Right atrium auricular region (tissue), 2 donors: ENCODE results near the gene DNAAF8. TPM values are rescaled to one million over a fixed set of nuclear protein-coding genes. Genes with fewer than 3 reads are reported as not detected.

ENCODE experiments used
- DNase-seq: peaks from one replicate; pipeline ENCODE4 v3.0.0-alpha.2; 2019; ENCODE audit warnings: low spot score
- H3K27ac ChIP-seq, 2 donors: fragments of 200-600 bp; sonication (generic); 1 replicate in 1 of 2; 2 replicates in 1 of 2; pipeline ENCODE4 v1.5.1; 2016 to 2019
- H3K27me3 ChIP-seq, 2 donors: fragments of 200-600 bp; sonication (generic); one replicate each; pipeline versions ENCODE4 v1.5.1 to v1.6.0; 2017 to 2019
- H3K36me3 ChIP-seq: fragments of 200-600 bp; sonication (generic); one replicate; pipeline ENCODE4 v1.5.1; 2016
- H3K4me1 ChIP-seq, 2 donors: fragments of 200-600 bp; sonication (generic); one replicate each; pipeline versions ENCODE4 v1.5.1 to v1.6.0; 2017 to 2019
- H3K4me3 ChIP-seq, 2 donors: fragments of 200-600 bp; sonication (generic); 1 replicate in 1 of 2; 2 replicates in 1 of 2; pipeline ENCODE4 v1.5.1; 2017 to 2019; ENCODE audit warnings: mild to moderate bottlenecking in 1 of 2, moderate library complexity in 1 of 2
- H3K9me3 ChIP-seq, 2 donors: fragments of 200-600 bp; sonication (generic); one replicate each; pipeline ENCODE4 v1.5.1; 2019
- CTCF ChIP-seq, 2 donors: fragments of 200-600 bp; sonication (generic); IDR thresholded peaks; one replicate each; pipeline ENCODE4 v1.5.1; 2019; ENCODE audit warnings: antibody characterized with exemption in 2 of 2
- total RNA-seq, 2 donors: library from RNA; depleted of rRNA; stranded (reverse); fragments of >200 nt; gene quantifications; one replicate each; pipeline ENCODE4 v1.1.0, GENCODE V29; 2016

DNAAF8 gene
- total RNA-seq, 2 donors from 2014 or later, result 0.39 to 0.44 TPM

GRCh38 chr16:4771646-4772045, 37.3 kb downstream of the DNAAF8 start:
- Histone ChIP-seq H3K9me3 (no peaks in the 10 kb centered on the region), H3K4me3 (no peak overlapping the region), H3K27me3 (no peaks in the 10 kb centered on the region), H3K36me3 (no peaks in the 10 kb centered on the region), H3K4me1 (peaks cover 0 to 12% of the 10 kb centered on the region in 2 donors), H3K27ac (no peak overlapping the region)
- no peak for DNase-seq
- no peak for TF ChIP-seq CTCF (IDR thresholded peaks at IDR 0.05)

- Histone ChIP-seq H3K36me3 (no peaks in the 10 kb centered on the region), H3K27me3 (no peaks in the 10 kb centered on the region), H3K9me3 (no peaks in the 10 kb centered on the region), H3K27ac (no peak overlapping the region), H3K4me1 (peaks cover 0 to 11% of the 10 kb centered on the region in 2 donors), H3K4me3 (no peak overlapping the region)
- TF ChIP-seq CTCF (IDR thresholded peaks at IDR 0.05), result no peak
- no peak for DNase-seq
Measured at GRCh38 chr16:4772351-4772750, 38.0 kb downstream of the DNAAF8 start.

GRCh38 chr16:4775005-4775404, 40.7 kb downstream of the DNAAF8 start:
- Histone ChIP-seq H3K27ac (no peak overlapping the region), H3K4me1 (no peaks in the 10 kb centered on the region), H3K4me3 (no peak overlapping the region), H3K9me3 (no peaks in the 10 kb centered on the region), H3K27me3 (no peaks in the 10 kb centered on the region), H3K36me3 (no peaks in the 10 kb centered on the region)
- TF ChIP-seq CTCF (IDR thresholded peaks at IDR 0.05), result no peak
- no peak for DNase-seq

GRCh38 chr16:4776141-4776705, 41.9 kb downstream of the DNAAF8 start:
- no peak for TF ChIP-seq CTCF (IDR thresholded peaks at IDR 0.05)
- DNase-seq, result no peak
- Histone ChIP-seq H3K27ac (no peak overlapping the region), H3K4me3 (no peak overlapping the region), H3K9me3 (no peaks in the 10 kb centered on the region), H3K36me3 (no peaks in the 10 kb centered on the region), H3K4me1 (no peaks in the 10 kb centered on the region), H3K27me3 (no peaks in the 10 kb centered on the region)

- no peak overlapping the region for H3K4me3 ChIP-seq
- TF ChIP-seq CTCF (IDR thresholded peaks at IDR 0.05), result no peak
- no peaks in the 10 kb centered on the region for H3K9me3 ChIP-seq
- H3K36me3 ChIP-seq, result no peaks in the 10 kb centered on the region
- H3K27ac ChIP-seq, result no peak overlapping the region
- no peaks in the 10 kb centered on the region for H3K4me1 ChIP-seq
- no peak for DNase-seq
- H3K27me3 ChIP-seq, result no peaks in the 10 kb centered on the region
Measured at GRCh38 chr16:4777339-4778049, 43.2 kb downstream of the DNAAF8 start.

GRCh38 chr16:4778050-4778392, 43.7 kb downstream of the DNAAF8 start:
- Histone ChIP-seq H3K4me3 (no peak overlapping the region), H3K36me3 (no peaks in the 10 kb centered on the region), H3K27me3 (no peaks in the 10 kb centered on the region), H3K4me1 (no peaks in the 10 kb centered on the region), H3K9me3 (no peaks in the 10 kb centered on the region), H3K27ac (no peak overlapping the region)
- TF ChIP-seq CTCF (IDR thresholded peaks at IDR 0.05), result no peak
- no peak for DNase-seq
